B cell (primary cell): ENCODE measurements around the gene MTRF1. TPM values are rescaled to one million over a fixed set of nuclear protein-coding genes. Genes with fewer than 3 reads are reported as not detected.

ENCODE experiments used
- ATAC-seq: fragments of 200-7000 bp; cut with Tn5 transposase; one replicate; pipeline ENCODE4 v1.10.0; 2021; ENCODE audit warnings: low read depth, mild to moderate bottlenecking, moderate number of reproducible peaks, moderate library complexity
- CTCF ChIA-PET: fragments of 350-600 bp; sonication (Branson Sonifier 250); formaldehyde crosslinking; loops from one replicate; lab custom pipeline; 2021; ENCODE audit warnings: antibody characterized with exemption, inconsistent platforms; lab: Charles Lee
- POLR2A ChIA-PET: fragments of 350-600 bp; sonication (Branson Sonifier 250); formaldehyde crosslinking; loops from one replicate; lab custom pipeline; 2021; ENCODE audit warnings: antibody characterized with exemption; lab: Charles Lee
- DNase-seq: peaks from one replicate; pipeline ENCODE4 v3.0.0; 2013
- H2AFZ ChIP-seq: 2 replicates; pipeline ENCODE4 v1.6.1; 2012; ENCODE audit warnings: mild to moderate bottlenecking, low read depth, low read length; ENCODE audit not compliant: insufficient read depth, poor library complexity, severe bottlenecking
- H3K27ac ChIP-seq, 2 donors: 1 replicate in 1 of 2; 2 replicates in 1 of 2; pipeline ENCODE4 v1.5.1; 2012 to 2013; ENCODE audit warnings: low read length in 2 of 2, mild to moderate bottlenecking in 2 of 2, moderate library complexity in 1 of 2
- H3K27me3 ChIP-seq, 4 experiments: fragments of 200-600 bp in 1 of 4; sonication (generic) in 1 of 4; replicated peaks in 1 of 4; 1 replicate in 2 of 4; 2 replicates in 2 of 4; pipeline versions ENCODE4 v1.6.1 to v1.7.0; 2013 to 2016; ENCODE audit warnings: low read length in 3 of 4, mild to moderate bottlenecking in 2 of 4, mixed read lengths in 1 of 4, moderate library complexity in 1 of 4; ENCODE audit not compliant: insufficient read depth in 4 of 4, control insufficient read depth in 3 of 4; ENCODE audit errors: control extremely low read depth in 1 of 4
- H3K36me3 ChIP-seq, 2 experiments: replicated peaks in 1 of 2; 1 replicate in 1 of 2; 2 replicates in 1 of 2; pipeline versions ENCODE4 v1.6.1 to v1.7.1; 2013; ENCODE audit warnings: low read length in 1 of 2; ENCODE audit not compliant: insufficient read depth in 2 of 2, control insufficient read depth in 1 of 2; ENCODE audit errors: control extremely low read depth in 1 of 2, extremely low read depth in 1 of 2
- H3K4me1 ChIP-seq, 2 donors: fragments of 200-600 bp in 1 of 2; sonication (generic) in 1 of 2; 1 replicate in 1 of 2; 2 replicates in 1 of 2; pipeline versions ENCODE4 v1.5.1 to v1.6.1; 2013 to 2017; ENCODE audit warnings: low read length in 2 of 2; ENCODE audit not compliant: control insufficient read depth in 2 of 2, insufficient read depth in 2 of 2
- H3K4me2 ChIP-seq: replicated peaks from 2 replicates; pipeline ENCODE3; 2012; ENCODE audit warnings: mild to moderate bottlenecking, low read depth, low read length; ENCODE audit not compliant: poor library complexity, severe bottlenecking
- H3K4me3 ChIP-seq, 5 experiments: fragments of 200-600 bp in 1 of 5; sonication (generic) in 1 of 5; 1 replicate in 3 of 5; 2 replicates in 2 of 5; pipeline versions ENCODE4 v1.5.1 to v1.7.0; 2011 to 2016; ENCODE audit warnings: low read length in 4 of 5, mild to moderate bottlenecking in 4 of 5, low read depth in 2 of 5, control low read depth in 1 of 5, moderate library complexity in 1 of 5; ENCODE audit not compliant: insufficient read depth in 1 of 5; ENCODE audit errors: control extremely low read depth in 1 of 5, extremely low read depth in 1 of 5
- H3K79me2 ChIP-seq: fragments of 200-600 bp; sonication (generic); one replicate; pipeline ENCODE4 v1.6.0; 2016; ENCODE audit warnings: low read length; ENCODE audit not compliant: control insufficient read depth, insufficient read depth
- H3K9ac ChIP-seq: fragments of 200-600 bp; sonication (generic); 2 replicates; pipeline ENCODE4 v1.6.1; 2017; ENCODE audit warnings: mild to moderate bottlenecking, low read length, moderate library complexity
- H3K9me3 ChIP-seq, 3 donors: one replicate each; pipeline versions ENCODE4 v1.6.1 to v1.7.1; 2013; ENCODE audit warnings: low read length in 2 of 3; ENCODE audit not compliant: control insufficient read depth in 2 of 3, insufficient read depth in 1 of 3; ENCODE audit errors: control extremely low read depth in 1 of 3
- H4K20me1 ChIP-seq: 2 replicates; pipeline ENCODE4 v1.6.0; 2012; ENCODE audit warnings: mild to moderate bottlenecking, low read length; ENCODE audit not compliant: insufficient read depth, control insufficient read depth, poor library complexity, severe bottlenecking
- H3K27ac Mint-ChIP-seq: one replicate; pipeline ENCODE4 v1.8.0; 2021; ENCODE audit warnings: mixed read lengths
- H3K27me3 Mint-ChIP-seq: one replicate; pipeline ENCODE4 v1.8.0; 2021; ENCODE audit warnings: mixed read lengths
- H3K4me1 Mint-ChIP-seq: one replicate; pipeline ENCODE4 v1.8.0; 2021; ENCODE audit warnings: mixed read lengths
- H3K4me3 Mint-ChIP-seq: one replicate; pipeline ENCODE4 v1.8.0; 2021; ENCODE audit warnings: mixed read lengths
- H3K9me3 Mint-ChIP-seq: one replicate; pipeline ENCODE4 v1.8.0; 2022; ENCODE audit warnings: mixed read lengths; ENCODE audit not compliant: insufficient read depth
- EZH2 ChIP-seq: IDR thresholded peaks from 2 replicates; pipeline ENCODE4 v1.6.1; 2012; ENCODE audit warnings: borderline replicate concordance, low read depth, mild to moderate bottlenecking, moderate library complexity, low read length; ENCODE audit not compliant: insufficient read depth, poor library complexity, severe bottlenecking
- WGBS: methylation state at CpG from one replicate; pipeline ENCODE4 v1.1.5; 2013; ENCODE audit warnings: missing lambda C conversion rate; ENCODE audit not compliant: insufficient coverage; 5-methylcytosine and 5-hydroxymethylcytosine counted together
- intact Hi-C: fragments of 100-400 bp; cut with micrococcal nuclease; formaldehyde crosslinking; loops from one replicate; pipeline ENCODE4 v1.10.0; 2022
- polyA plus RNA-seq: library from polyadenylated mRNA; depleted of rRNA; stranded (reverse); fragments of >200 nt; gene quantifications from 2 replicates; pipeline ENCODE4 v1.2.3, GENCODE V29; 2012
- total RNA-seq, 2 donors: library from RNA; stranded (reverse); fragments of 120-200 nt in 1 of 2; gene quantifications; 1 replicate in 1 of 2; 2 replicates in 1 of 2; pipeline versions ENCODE4 v1.2.3 to v1.2.4, GENCODE V29; 2013 to 2022
- TF ChIP-seq, protein P1 (sequence below): fragments of 200-600 bp; IDR thresholded peaks from one replicate; pipeline ENCODE4 v1.8.0; 2022; ENCODE audit warnings: antibody characterized with exemption, mild to moderate bottlenecking

Gene MTRF1
- total and polyA plus RNA-seq, 2 donors (not counting 1 experiment from before 2014, with no cell fraction given): 24.4 to 36.0 TPM

- TF ChIP-seq, protein P1, sequence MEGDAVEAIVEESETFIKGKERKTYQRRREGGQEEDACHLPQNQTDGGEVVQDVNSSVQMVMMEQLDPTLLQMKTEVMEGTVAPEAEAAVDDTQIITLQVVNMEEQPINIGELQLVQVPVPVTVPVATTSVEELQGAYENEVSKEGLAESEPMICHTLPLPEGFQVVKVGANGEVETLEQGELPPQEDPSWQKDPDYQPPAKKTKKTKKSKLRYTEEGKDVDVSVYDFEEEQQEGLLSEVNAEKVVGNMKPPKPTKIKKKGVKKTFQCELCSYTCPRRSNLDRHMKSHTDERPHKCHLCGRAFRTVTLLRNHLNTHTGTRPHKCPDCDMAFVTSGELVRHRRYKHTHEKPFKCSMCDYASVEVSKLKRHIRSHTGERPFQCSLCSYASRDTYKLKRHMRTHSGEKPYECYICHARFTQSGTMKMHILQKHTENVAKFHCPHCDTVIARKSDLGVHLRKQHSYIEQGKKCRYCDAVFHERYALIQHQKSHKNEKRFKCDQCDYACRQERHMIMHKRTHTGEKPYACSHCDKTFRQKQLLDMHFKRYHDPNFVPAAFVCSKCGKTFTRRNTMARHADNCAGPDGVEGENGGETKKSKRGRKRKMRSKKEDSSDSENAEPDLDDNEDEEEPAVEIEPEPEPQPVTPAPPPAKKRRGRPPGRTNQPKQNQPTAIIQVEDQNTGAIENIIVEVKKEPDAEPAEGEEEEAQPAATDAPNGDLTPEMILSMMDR: no peak
- TF ChIP-seq EZH2: no peak
- Mint-ChIP-seq H3K4me1 (no peaks in the 10 kb centered on the region), H3K4me3 (no peak overlapping the region), H3K9me3 (no peaks in the 10 kb centered on the region), H3K27ac (no peak overlapping the region), H3K27me3 (no peaks in the 10 kb centered on the region)
- DNase-seq: no peak
- Histone ChIP-seq H3K27ac (no peak overlapping the region), H2AFZ (no peak overlapping the region), H3K4me3 (no peak overlapping the region), H3K9ac (no peak overlapping the region), H3K27me3 (no peaks in the 10 kb centered on the region), H3K4me1 (no peaks in the 10 kb centered on the region), H3K9me3 (no peaks in the 10 kb centered on the region), H3K4me2 (no peak overlapping the region), H3K36me3 (no peaks in the 10 kb centered on the region), H4K20me1 (no peaks in the 10 kb centered on the region), H3K79me2 (no peaks in the 10 kb centered on the region)
- no peak for ATAC-seq
- intact Hi-C loops: no loop called here
- whole genome bisulfite sequencing: 100% methylated on average over 3 of the region's 4 CpGs
- ChIA-PET POLR2A (no interaction called here), CTCF (no interaction called here)
Measured at GRCh38 chr13:41241626-41242025, 21.8 kb downstream of the MTRF1 start.

DNA sequence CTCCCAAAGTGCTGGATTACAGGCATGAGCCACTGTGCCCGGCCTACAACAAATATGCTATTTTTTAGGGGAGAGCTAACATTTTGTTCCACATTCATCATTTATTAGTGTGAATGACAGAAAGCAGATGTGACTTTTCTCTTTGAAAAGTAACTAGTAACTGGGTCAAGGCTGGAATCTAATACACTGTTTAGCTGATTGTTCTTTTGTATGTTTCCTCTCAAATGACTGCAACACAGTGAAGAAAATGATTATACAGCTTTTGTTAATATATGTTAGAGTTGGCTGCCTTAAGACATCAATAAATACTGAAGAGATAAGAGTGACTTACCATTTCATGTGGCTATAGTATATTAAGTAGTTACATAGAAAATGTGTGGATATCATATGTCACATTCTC lies 27.0 kb downstream of the MTRF1 start:
- no peak overlapping the region for H3K27ac ChIP-seq
- DNase-seq (no peak), ATAC-seq (no peak)
- H3K4me2 ChIP-seq: no peak overlapping the region
- ChIA-PET CTCF (interaction anchor here (0.7 kb wide), 1 partner anchor 212 kb away, joined by 3 read pairs; no protein-coding TSS in a partner anchor), POLR2A (no interaction called here)
- no peak overlapping the region for H2AFZ ChIP-seq
- no peaks in the 10 kb centered on the region for H3K27me3 Mint-ChIP-seq
- TF ChIP-seq, protein P1: no peak
- no peak for TF ChIP-seq EZH2
- no peaks in the 10 kb centered on the region for H4K20me1 ChIP-seq
- H3K4me1 ChIP-seq: peaks cover 0 to 5% of the 10 kb centered on the region in 2 donors
- H3K9me3 ChIP-seq: no peaks in the 10 kb centered on the region
- H3K36me3 ChIP-seq: peaks cover 0 to 2% of the 10 kb centered on the region in 2 experiments
- H3K4me1 Mint-ChIP-seq: peaks cover 13% of the 10 kb centered on the region
- no peak overlapping the region for H3K4me3 ChIP-seq
- intact Hi-C loops: no loop called here
- H3K4me3 Mint-ChIP-seq: no peak overlapping the region
- no peaks in the 10 kb centered on the region for H3K9me3 Mint-ChIP-seq
- H3K9ac ChIP-seq: no peak overlapping the region
- no peaks in the 10 kb centered on the region for H3K79me2 ChIP-seq
- H3K27me3 ChIP-seq: no peaks in the 10 kb centered on the region
- H3K27ac Mint-ChIP-seq: no peak overlapping the region
- WGBS: no CpG with 5 or more reads among the region's 1 CpG
